GM23248 (cell line): Measurements from ENCODE around the gene WASHC4. TPM values are rescaled to one million over a fixed set of nuclear protein-coding genes. Genes with fewer than 3 reads are reported as not detected.

Source experiments
- DNase-seq: peaks from one replicate; pipeline ENCODE4 v3.0.0-alpha.2; 2015
- H2AFZ ChIP-seq: fragments of 200-600 bp; sonication (generic); 2 replicates; pipeline ENCODE4 v1.6.1; 2016; ENCODE audit warnings: antibody characterized with exemption
- H3F3A ChIP-seq: fragments of 200-600 bp; sonication (generic); 2 replicates; pipeline ENCODE4 v1.6.1; 2016; ENCODE audit warnings: mild to moderate bottlenecking, antibody characterized with exemption, mixed run types; ENCODE audit not compliant: insufficient read depth
- H3K27ac ChIP-seq: fragments of 200-600 bp; sonication (generic); 2 replicates; pipeline ENCODE4 v1.5.1; 2016; ENCODE audit warnings: mild to moderate bottlenecking
- H3K27me3 ChIP-seq: fragments of 200-600 bp; sonication (generic); replicated peaks from 2 replicates; pipeline ENCODE4 v1.6.1; 2016; ENCODE audit warnings: mild to moderate bottlenecking; ENCODE audit not compliant: insufficient read depth
- H3K36me3 ChIP-seq: fragments of 200-600 bp; sonication (generic); 2 replicates; pipeline ENCODE4 v1.6.1; 2016; ENCODE audit warnings: low read depth, mild to moderate bottlenecking
- H3K4me1 ChIP-seq: fragments of 200-600 bp; sonication (generic); 2 replicates; pipeline ENCODE4 v1.6.1; 2016; ENCODE audit warnings: mild to moderate bottlenecking; ENCODE audit not compliant: insufficient read depth
- H3K4me2 ChIP-seq: fragments of 200-600 bp; sonication (generic); one replicate; pipeline ENCODE4 v1.6.1; 2016; ENCODE audit warnings: mild to moderate bottlenecking; ENCODE audit not compliant: unreplicated experiment
- H3K4me3 ChIP-seq: fragments of 200-600 bp; sonication (generic); 2 replicates; pipeline ENCODE4 v1.5.1; 2016; ENCODE audit warnings: mild to moderate bottlenecking
- H3K79me2 ChIP-seq: fragments of 200-600 bp; sonication (generic); 2 replicates; pipeline ENCODE4 v1.6.1; 2016; ENCODE audit warnings: mild to moderate bottlenecking; ENCODE audit not compliant: insufficient read depth
- H3K9ac ChIP-seq: fragments of 200-600 bp; sonication (generic); 2 replicates; pipeline ENCODE4 v1.6.1; 2016; ENCODE audit warnings: mild to moderate bottlenecking
- H3K9me2 ChIP-seq: fragments of 200-600 bp; sonication (generic); 2 replicates; pipeline ENCODE4 v1.6.1; 2016; ENCODE audit warnings: mixed run types, mild to moderate bottlenecking, moderate library complexity; ENCODE audit not compliant: insufficient read depth
- H3K9me3 ChIP-seq: fragments of 200-600 bp; sonication (generic); one replicate; pipeline ENCODE4 v1.6.1; 2017; ENCODE audit warnings: low read depth
- H4K20me1 ChIP-seq: fragments of 200-600 bp; sonication (generic); 2 replicates; pipeline ENCODE4 v1.6.0; 2016; ENCODE audit not compliant: insufficient read depth
- EZH2 ChIP-seq: fragments of 200-600 bp; sonication (generic); IDR thresholded peaks from 2 replicates; pipeline ENCODE4 v1.6.1; 2018; ENCODE audit warnings: antibody characterized with exemption, mild to moderate bottlenecking; ENCODE audit not compliant: insufficient read depth, poor library complexity, severe bottlenecking
- EZH2phosphoT487 ChIP-seq: fragments of 200-600 bp; sonication (generic); IDR thresholded peaks from 2 replicates; pipeline ENCODE4 v1.6.1; 2018; ENCODE audit warnings: antibody characterized with exemption, moderate library complexity, mild to moderate bottlenecking, low read depth; ENCODE audit not compliant: insufficient read depth
- WGBS, 2 experiments: methylation state at CpG; one replicate each; pipeline ENCODE4 v1.1.6; 2015 to 2017; ENCODE audit warnings: low lambda C conversion rate in 2 of 2, low coverage in 1 of 2; ENCODE audit errors: missing lambda C conversion rate in 2 of 2; 5-methylcytosine and 5-hydroxymethylcytosine counted together
- in situ Hi-C: fragments of 300-500 bp; cut with MboI; formaldehyde crosslinking; loops from 2 replicates; pipeline ENCODE4 v1.15.0; 2020
- polyA plus RNA-seq: library from polyadenylated mRNA; unstranded; fragments of >200 nt; fragmentation: Nextera tagmentation; extraction: Ambion mirVana; gene quantifications from 2 replicates; pipeline ENCODE4 v1.2.1, GENCODE V29; 2016
- total RNA-seq: library from RNA; depleted of rRNA; stranded (reverse); fragments of >200 nt; shearing (Covaris generic); gene quantifications from 2 replicates; pipeline ENCODE4 v1.2.3, GENCODE V29; 2014

WASHC4 gene
- total and polyA plus RNA-seq, 2 experiments from 2014 or later, result 53.5 to 63.4 TPM

- peaks cover 46% of the 10 kb centered on the region for H3K79me2 ChIP-seq
- peaks cover 79% of the 10 kb centered on the region for H3K36me3 ChIP-seq
- no peak overlapping the region for H2AFZ ChIP-seq
- no peak overlapping the region for H3K4me3 ChIP-seq
- no peaks in the 10 kb centered on the region; the same call in 1 of the 2 replicates for H4K20me1 ChIP-seq
- no peaks in the 10 kb centered on the region for H3K9me2 ChIP-seq
- 77 to 78% methylated on average over 6 of the region's 6 CpGs for WGBS, 2 experiments
- in situ Hi-C loops, result loop anchor here (25.0 kb wide), 2 partner anchors 680 to 855 kb away; partner anchors contain the start of gene TXNRD1
- no peaks in the 10 kb centered on the region for H3K27me3 ChIP-seq
- H3K9me3 ChIP-seq, result no peaks in the 10 kb centered on the region
- no peak overlapping the region for H3K9ac ChIP-seq
- H3K4me2 ChIP-seq, result no peak overlapping the region
- H3K4me1 ChIP-seq, result no peaks in the 10 kb centered on the region
- no peak overlapping the region for H3K27ac ChIP-seq
- TF ChIP-seq EZH2phosphoT487 (no peak), EZH2 (no peak)
- peaks cover 20% of the 10 kb centered on the region; the same call in 1 of the 2 replicates for H3F3A ChIP-seq
- DNase-seq, result peak; percentile 29
These were observed 40.0 kb upstream of the WASHC4 start for GRCh38 chr12:105067511-105068031.

- in situ Hi-C loops, result loop anchor here (25.0 kb wide), 2 partner anchors 683 to 858 kb away; partner anchors contain the start of gene TXNRD1
These were observed 37.4 kb upstream of the WASHC4 start for GRCh38 chr12:105069936-105070702.

GRCh38 chr12:105071981-105072380, 35.5 kb upstream of the WASHC4 start:
- in situ Hi-C loops, result loop anchor here (25.0 kb wide), 2 partner anchors 685 to 860 kb away; partner anchors contain the start of gene TXNRD1
- TF ChIP-seq EZH2 (no peak), EZH2phosphoT487 (no peak)
- H3K9me2 ChIP-seq, result no peaks in the 10 kb centered on the region
- H4K20me1 ChIP-seq, result peaks cover 7% of the 10 kb centered on the region; the same call in 1 of the 2 replicates
- no peak overlapping the region for H2AFZ ChIP-seq
- no peaks in the 10 kb centered on the region for H3K9me3 ChIP-seq
- no peak overlapping the region for H3K4me2 ChIP-seq
- WGBS, 2 experiments, result 98 to 99% methylated on average over 3 of the region's 3 CpGs
- peaks cover 31% of the 10 kb centered on the region for H3F3A ChIP-seq
- no peak overlapping the region for H3K27ac ChIP-seq
- no peak for DNase-seq
- H3K4me3 ChIP-seq, result no peak overlapping the region
- H3K27me3 ChIP-seq, result no peaks in the 10 kb centered on the region
- peaks cover 16% of the 10 kb centered on the region for H3K4me1 ChIP-seq
- H3K79me2 ChIP-seq, result peaks cover 81% of the 10 kb centered on the region
- H3K36me3 ChIP-seq, result peaks cover 66% of the 10 kb centered on the region
- H3K9ac ChIP-seq, result no peak overlapping the region

More at GRCh38 chr12:105069936-105070702, 37.4 kb upstream of the WASHC4 start:
- H3K79me2 ChIP-seq, result peaks cover 72% of the 10 kb centered on the region
- H3K27ac ChIP-seq, result no peak overlapping the region
- H3K9ac ChIP-seq, result no peak overlapping the region
- H3K4me3 ChIP-seq, result no peak overlapping the region
- DNase-seq, result no peak
- H4K20me1 ChIP-seq, result no peaks in the 10 kb centered on the region; the same call in 1 of the 2 replicates
- H3K4me2 ChIP-seq, result no peak overlapping the region
- no peak overlapping the region for H2AFZ ChIP-seq
- peaks cover 16% of the 10 kb centered on the region; the same call in 1 of the 2 replicates for H3F3A ChIP-seq
- H3K9me3 ChIP-seq, result no peaks in the 10 kb centered on the region
- TF ChIP-seq EZH2 (no peak), EZH2phosphoT487 (no peak)
- no peaks in the 10 kb centered on the region for H3K9me2 ChIP-seq
- no peaks in the 10 kb centered on the region for H3K27me3 ChIP-seq
- H3K36me3 ChIP-seq, result peaks cover 84% of the 10 kb centered on the region
- WGBS, 2 experiments, result 82 to 83% methylated on average over 4 of the region's 4 CpGs
- no peaks in the 10 kb centered on the region for H3K4me1 ChIP-seq

- no peak overlapping the region for H2AFZ ChIP-seq
- in situ Hi-C loops, result loop anchor here (25.0 kb wide), 2 partner anchors 686 to 861 kb away; partner anchors contain the start of gene TXNRD1
- H3K4me2 ChIP-seq, result no peak overlapping the region
- WGBS, 2 experiments, result 93% methylated on average over 6 of the region's 6 CpGs
- peaks cover 89% of the 10 kb centered on the region for H3K79me2 ChIP-seq
- H3K9ac ChIP-seq, result no peak overlapping the region
- peaks cover 7% of the 10 kb centered on the region; the same call in 1 of the 2 replicates for H4K20me1 ChIP-seq
- no peaks in the 10 kb centered on the region for H3K27me3 ChIP-seq
- no peaks in the 10 kb centered on the region for H3K9me3 ChIP-seq
- peaks cover 25% of the 10 kb centered on the region for H3F3A ChIP-seq
- H3K4me3 ChIP-seq, result no peak overlapping the region
- TF ChIP-seq EZH2, result no peak
- no peak for TF ChIP-seq EZH2phosphoT487
- no peak overlapping the region for H3K27ac ChIP-seq
- H3K36me3 ChIP-seq, result peaks cover 56% of the 10 kb centered on the region
- no peak for DNase-seq
- H3K4me1 ChIP-seq, result peaks cover 24% of the 10 kb centered on the region
- no peaks in the 10 kb centered on the region for H3K9me2 ChIP-seq
These were observed 34.5 kb upstream of the WASHC4 start for GRCh38 chr12:105072888-105073488.
